ENCODE measurements around the gene CLDN20.

Gene CLDN20

DNA sequence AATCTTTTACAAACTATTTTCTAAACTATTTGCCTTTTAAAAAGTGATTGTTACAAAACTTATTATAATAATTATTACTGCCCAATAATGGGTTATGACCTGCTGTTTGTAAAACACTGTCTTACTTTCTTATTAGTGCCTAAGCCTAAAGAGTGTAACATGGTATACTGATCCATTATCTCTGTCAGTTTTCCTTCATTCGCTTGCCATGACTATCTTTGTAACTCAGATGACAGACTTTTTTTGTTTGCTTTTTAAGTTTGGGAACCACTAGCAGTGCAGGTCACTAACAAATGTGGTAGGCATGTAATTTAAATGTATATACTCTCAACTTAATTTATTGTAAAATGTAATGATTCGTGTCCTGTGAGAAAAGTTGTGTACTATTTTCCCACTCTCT lies 60.4 kb downstream of the CLDN20 start:
- no peak for DNase-seq (ENCODE audit: low read depth)
- TF ChIP-seq, protein P1, sequence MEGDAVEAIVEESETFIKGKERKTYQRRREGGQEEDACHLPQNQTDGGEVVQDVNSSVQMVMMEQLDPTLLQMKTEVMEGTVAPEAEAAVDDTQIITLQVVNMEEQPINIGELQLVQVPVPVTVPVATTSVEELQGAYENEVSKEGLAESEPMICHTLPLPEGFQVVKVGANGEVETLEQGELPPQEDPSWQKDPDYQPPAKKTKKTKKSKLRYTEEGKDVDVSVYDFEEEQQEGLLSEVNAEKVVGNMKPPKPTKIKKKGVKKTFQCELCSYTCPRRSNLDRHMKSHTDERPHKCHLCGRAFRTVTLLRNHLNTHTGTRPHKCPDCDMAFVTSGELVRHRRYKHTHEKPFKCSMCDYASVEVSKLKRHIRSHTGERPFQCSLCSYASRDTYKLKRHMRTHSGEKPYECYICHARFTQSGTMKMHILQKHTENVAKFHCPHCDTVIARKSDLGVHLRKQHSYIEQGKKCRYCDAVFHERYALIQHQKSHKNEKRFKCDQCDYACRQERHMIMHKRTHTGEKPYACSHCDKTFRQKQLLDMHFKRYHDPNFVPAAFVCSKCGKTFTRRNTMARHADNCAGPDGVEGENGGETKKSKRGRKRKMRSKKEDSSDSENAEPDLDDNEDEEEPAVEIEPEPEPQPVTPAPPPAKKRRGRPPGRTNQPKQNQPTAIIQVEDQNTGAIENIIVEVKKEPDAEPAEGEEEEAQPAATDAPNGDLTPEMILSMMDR (IDR thresholded peaks at IDR 0.05; ENCODE audit: low read depth, low read length, missing control alignments): no peak
- H3K4me3 ChIP-seq (ENCODE audit: low read depth, low read length): no peak overlapping the region

DNA sequence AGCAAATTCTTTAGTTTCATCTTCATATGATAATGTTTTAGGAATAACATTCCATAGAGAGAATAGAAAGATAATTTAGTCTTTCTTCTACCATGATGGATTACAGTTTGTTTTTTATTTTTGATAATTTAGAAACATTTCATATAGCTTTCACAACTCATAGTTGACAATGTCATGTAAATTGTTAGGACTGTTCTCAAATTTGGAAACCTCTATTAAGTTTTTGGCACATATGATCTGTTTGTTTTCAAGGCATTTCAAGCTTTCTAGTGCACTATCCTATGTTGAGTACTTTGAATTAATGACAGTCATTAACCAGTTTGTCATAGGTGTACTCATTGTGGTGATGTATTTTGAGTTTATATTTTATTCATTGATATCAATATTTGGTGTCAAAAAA lies 61.2 kb downstream of the CLDN20 start:
- TF ChIP-seq, protein P1 (IDR thresholded peaks at IDR 0.05; ENCODE audit: low read depth, low read length, missing control alignments): no peak
- DNase-seq (ENCODE audit: low read depth): no peak
- H3K4me3 ChIP-seq (ENCODE audit: low read depth, low read length): no peak overlapping the region

DNA sequence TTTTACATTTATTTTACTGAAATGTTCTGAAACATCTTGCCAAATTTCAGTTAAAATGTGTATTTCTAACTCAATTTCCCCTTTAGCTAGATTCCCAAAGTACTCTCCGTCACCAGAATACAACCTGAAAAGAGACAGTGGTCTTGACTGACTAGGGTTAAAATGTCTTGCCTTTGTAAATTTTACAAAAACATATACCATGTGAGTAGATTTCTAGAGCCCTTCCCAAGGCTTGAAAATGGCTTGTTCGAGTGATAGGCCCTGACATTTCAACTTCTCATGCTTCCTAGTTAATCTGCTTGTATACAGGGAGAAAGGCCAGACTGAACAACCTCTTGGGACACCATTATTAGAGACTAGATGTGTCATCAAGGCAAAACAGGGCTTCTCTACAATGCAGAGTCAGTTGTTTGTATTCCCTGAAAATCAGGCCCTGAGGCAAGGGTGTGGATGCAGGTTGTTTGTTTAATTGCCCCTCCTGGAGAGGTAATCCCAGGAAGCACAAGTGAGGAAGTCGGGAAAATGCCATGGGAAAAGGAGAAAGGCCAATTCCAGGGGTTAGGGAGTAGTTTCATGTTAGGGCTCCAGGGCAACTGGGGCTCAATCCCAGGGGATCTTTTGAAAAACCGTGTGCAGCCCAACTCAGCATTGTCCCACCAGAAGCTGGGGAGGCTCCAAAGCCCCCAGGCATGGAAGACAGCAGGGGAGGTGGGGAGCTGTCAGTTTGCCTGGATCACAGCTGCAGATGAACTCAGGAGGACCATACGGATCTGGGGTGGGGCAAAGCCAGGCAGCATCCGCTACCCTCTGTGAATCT lies 62.1 kb downstream of the CLDN20 start:
- no peak for DNase-seq (ENCODE audit: low read depth)
- TF ChIP-seq, protein P1 (IDR thresholded peaks at IDR 0.05; ENCODE audit: low read depth, low read length, missing control alignments): no peak
- H3K4me3 ChIP-seq (ENCODE audit: low read depth, low read length): no peak overlapping the region

Measured in GM12864 (cell line).